Inferior parietal cortex (tissue), 1 donor: Measurements from ENCODE around the gene TMEM163.

Experiments
- DNase-seq: peaks from one replicate; pipeline ENCODE4 v3.0.0-alpha.2; 2016; ENCODE audit errors: extremely low spot score

TMEM163 gene

DNA sequence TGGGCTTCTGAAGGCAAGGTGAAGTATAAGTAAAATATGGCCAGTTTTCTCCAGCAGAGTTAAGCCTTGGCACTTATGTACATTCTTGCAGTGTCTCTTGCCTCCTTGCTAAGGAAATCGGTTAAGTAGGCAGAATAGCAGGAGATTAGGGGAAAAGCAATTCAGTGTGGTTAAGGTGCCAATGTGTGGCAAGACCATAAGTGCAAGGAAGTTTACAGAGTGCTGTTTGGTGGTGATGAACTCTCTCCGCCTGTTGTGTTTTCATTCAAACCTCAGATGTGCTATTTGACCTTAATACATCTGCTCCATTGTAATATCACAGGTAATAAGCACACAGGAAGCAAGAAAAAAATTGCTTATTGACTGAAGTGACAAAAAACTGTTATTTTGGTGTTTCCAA lies 308.8 kb downstream of the TMEM163 start:
- no peak for DNase-seq

DNA sequence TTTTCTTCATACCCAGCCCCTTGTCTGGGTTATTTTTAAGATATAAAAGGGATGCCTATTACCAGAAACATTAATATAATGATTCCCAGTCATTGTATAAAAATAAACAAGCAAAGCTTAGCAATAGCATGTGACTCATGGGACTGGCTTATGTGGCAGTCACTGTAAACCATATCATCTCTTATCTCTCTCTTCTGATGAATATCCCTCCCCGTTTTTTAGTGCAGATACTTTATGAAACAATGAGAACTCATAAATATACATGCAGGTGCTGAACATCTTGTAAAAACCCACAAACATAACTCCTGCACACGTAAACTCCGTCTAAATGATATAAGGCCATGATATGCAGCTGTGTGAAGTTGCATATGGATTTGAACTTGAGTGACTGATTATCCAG lies 310.0 kb downstream of the TMEM163 start:
- no peak for DNase-seq

DNA sequence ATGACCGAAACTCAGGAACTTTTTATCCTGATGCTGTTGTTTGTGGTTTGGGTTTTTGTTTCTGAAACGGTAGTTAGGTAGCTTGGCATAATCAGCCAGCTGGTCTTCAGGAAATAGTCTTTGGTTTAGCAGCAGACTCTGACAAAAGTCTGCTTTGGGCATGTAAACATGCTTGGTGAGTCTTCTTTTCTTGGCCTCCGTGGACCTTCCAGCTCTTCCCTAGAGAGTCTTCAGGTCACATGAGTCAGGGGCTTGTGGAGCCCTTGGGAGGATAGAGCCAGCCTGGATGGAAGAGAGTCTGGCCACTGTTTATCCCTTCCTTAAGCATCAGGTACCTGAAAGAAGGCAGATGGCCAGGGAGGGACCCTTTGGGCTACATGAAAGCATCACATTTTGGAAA lies 310.4 kb downstream of the TMEM163 start:
- DNase-seq = no peak

DNA sequence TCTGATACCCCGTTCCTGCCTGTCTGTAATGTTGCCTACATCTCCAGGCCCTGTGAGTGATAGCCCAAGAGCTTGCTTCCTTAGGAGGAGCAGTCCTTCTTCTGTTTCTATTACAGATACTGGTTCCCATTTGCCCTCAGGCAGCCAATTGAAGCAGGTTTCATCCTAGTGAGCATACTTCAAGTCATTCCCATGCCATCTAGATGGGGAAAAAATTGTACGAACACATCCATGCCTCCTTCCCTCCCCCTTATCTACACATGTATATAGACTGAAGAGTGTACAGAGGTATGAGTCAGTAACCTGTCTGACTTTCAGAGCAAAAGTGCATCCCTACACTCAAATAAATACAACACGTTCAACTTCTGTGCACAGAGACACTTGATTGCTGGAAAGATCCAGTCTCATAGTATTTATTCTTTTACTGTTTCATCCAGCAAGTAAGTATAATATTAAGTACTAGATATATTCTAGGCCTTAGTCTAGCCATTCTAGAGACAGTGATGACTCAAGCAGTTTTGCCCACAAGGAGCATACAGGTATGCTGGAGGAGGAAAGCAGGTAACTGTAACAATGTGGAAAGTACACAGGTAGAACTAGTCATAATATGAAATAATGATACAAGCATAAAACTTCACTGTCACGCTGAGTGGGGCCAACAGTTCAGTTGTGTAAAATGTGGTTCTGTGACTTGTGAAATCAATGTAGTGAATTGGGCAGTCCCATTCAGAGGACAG lies 311.5 kb downstream of the TMEM163 start:
- DNase-seq = no peak

DNA sequence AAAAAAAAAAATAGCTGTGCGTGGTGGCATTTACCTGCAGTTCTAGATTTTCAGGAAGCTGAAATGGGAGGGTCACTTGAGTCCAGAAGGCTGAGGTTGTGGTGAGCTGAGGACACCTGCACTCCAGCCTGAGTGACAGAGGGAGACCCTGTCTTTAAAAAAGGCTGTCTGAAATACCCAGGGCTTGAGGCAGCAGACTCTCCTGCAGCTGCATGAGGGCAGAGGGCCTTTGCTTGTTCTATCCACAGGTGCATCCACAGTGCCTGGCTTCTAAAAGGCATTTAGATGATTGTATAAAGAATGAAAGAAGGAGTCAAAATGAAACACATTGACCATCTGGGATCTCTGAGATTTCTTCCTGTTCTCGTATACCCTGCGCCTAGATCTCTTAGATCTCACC lies 312.1 kb downstream of the TMEM163 start:
- DNase-seq = no peak

DNA sequence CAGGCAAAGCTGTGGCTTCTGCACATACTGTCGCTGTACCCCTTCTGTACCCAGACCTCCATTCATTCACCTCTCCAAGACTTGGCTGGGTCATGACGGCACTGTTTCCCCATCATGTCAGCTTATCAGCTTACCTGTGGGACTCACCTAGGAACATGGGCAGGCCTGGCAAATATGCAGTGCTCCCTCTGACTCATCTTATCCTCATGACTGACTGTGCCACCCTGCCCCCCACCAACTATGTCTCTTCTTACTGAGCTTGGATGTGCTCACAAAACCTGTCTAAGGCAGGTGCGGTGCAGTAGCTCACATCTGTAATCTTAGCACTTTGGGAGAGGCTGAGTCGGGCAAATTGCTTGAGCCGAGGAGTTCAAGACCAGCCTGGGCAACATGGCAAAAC lies 312.5 kb downstream of the TMEM163 start:
- DNase-seq = no peak
